BJ (cell line): ENCODE measurements around the gene EZR. TPM values are rescaled to one million over a fixed set of nuclear protein-coding genes. Genes with fewer than 3 reads are reported as not detected.

Experiments
- CTCF ChIA-PET: fragments of 350-600 bp; formaldehyde crosslinking; extraction: SDS; loops from one replicate; lab custom pipeline; 2021; ENCODE audit warnings: antibody characterized with exemption, inconsistent platforms; lab: Yijun Ruan, JAX
- POLR2A ChIA-PET: fragments of 300-600 bp; sonication (Branson Sonifier 250); formaldehyde crosslinking; extraction: SDS; loops from one replicate; lab custom pipeline; 2021; ENCODE audit warnings: antibody characterized with exemption; lab: Charles Lee
- DNase-seq: peaks from one replicate; pipeline ENCODE4 v3.0.0-alpha.2; 2011; ENCODE audit warnings: low read depth
- H3K27me3 ChIP-seq: 2 replicates; pipeline ENCODE4 v1.6.0; 2011; ENCODE audit warnings: low read length; ENCODE audit not compliant: control insufficient read depth, insufficient read depth
- H3K36me3 ChIP-seq: 2 replicates; pipeline ENCODE4 v1.5.1; 2011; ENCODE audit warnings: low read length; ENCODE audit not compliant: control insufficient read depth, insufficient read depth
- H3K4me3 ChIP-seq: 2 replicates; pipeline ENCODE4 v1.5.1; 2011; ENCODE audit warnings: low read depth, mild to moderate bottlenecking, control low read depth, low read length
- polyA plus RNA-seq: library from polyadenylated mRNA; depleted of rRNA; stranded (reverse); fragments of >200 nt; gene quantifications from 2 replicates; pipeline ENCODE4 v1.2.3, GENCODE V29; 2011
- TF ChIP-seq, protein P1 (sequence below): IDR thresholded peaks from 2 replicates; pipeline ENCODE4 v1.5.1; 2011; ENCODE audit warnings: low read depth, mild to moderate bottlenecking, control low read depth, inconsistent platforms, low read length, moderate library complexity; ENCODE audit not compliant: insufficient read depth

The EZR gene
- polyA plus RNA-seq, 1 experiment = 117 TPM

DNA sequence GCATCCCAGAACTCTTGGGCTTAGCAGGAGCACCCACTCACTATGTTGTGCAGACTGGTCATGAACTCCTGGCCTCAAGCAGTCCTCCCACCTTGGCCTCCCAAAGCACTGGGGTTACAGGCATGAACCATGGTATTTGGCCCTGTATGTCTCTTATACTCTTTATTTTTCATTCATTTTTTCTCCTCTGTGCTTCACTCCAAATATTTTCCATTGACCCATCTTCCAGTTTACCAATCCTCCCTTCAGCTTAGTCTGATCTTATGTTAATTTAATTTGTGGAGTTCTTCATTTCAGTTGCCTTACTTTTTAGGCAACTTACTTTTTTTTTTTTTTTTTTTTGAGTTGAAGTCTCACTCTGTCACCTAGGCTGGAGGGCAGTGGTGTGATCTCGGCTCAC lies 79.5 kb downstream of the EZR start:
- TF ChIP-seq, protein P1, sequence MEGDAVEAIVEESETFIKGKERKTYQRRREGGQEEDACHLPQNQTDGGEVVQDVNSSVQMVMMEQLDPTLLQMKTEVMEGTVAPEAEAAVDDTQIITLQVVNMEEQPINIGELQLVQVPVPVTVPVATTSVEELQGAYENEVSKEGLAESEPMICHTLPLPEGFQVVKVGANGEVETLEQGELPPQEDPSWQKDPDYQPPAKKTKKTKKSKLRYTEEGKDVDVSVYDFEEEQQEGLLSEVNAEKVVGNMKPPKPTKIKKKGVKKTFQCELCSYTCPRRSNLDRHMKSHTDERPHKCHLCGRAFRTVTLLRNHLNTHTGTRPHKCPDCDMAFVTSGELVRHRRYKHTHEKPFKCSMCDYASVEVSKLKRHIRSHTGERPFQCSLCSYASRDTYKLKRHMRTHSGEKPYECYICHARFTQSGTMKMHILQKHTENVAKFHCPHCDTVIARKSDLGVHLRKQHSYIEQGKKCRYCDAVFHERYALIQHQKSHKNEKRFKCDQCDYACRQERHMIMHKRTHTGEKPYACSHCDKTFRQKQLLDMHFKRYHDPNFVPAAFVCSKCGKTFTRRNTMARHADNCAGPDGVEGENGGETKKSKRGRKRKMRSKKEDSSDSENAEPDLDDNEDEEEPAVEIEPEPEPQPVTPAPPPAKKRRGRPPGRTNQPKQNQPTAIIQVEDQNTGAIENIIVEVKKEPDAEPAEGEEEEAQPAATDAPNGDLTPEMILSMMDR = no peak
- no peak for DNase-seq
- no peaks in the 10 kb centered on the region for H3K36me3 ChIP-seq
- ChIA-PET POLR2A (no interaction called here), CTCF (interaction anchor here (0.6 kb wide), 1 partner anchor 9 kb away, joined by 3 read pairs; no protein-coding TSS in a partner anchor)
- no peak overlapping the region for H3K4me3 ChIP-seq
- H3K27me3 ChIP-seq = no peaks in the 10 kb centered on the region

DNA sequence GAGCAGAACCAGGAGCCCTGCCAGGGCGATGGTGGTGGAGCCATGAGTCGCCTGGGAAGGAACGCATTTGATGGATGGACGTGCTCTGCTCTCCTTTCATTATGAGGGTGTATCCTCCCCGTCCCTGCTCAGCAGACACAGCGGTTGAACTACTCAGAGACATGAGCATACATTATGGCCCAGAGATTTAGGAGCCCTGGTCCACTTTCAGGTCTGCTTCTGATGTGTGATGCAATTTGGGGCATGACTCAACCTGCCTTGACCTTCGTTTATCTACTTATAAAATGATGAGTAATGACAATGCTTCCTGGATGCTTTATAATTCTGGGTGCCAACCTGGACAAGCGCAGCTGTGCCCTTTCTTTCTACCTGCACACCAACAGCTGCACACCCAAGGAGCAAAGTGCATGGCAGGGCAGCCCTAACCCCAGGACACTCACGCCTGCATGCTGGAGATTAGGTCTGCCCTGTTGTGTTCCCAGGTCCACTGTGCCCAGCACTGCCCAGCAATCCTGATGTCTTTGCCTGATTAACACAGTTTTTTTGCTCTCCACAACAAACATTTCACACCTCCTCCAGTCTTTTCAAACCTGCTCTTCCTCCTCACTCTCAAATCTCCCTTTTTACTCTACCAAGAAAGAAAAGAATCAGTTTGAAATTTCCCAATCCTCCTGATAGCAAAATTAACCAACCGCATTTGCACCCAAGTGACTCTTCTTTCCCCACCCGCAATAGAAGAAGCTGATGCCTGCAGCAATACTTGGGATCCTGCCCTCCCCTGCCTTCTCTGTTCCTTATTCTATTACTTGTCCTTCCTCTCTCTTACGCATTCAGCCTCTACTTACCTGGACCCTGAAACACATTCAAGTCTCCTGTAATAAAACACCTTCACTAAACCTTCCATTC lies 81.2 kb downstream of the EZR start:
- H3K4me3 ChIP-seq = no peak overlapping the region
- no peaks in the 10 kb centered on the region for H3K36me3 ChIP-seq
- TF ChIP-seq, protein P1 = no peak
- CTCF ChIA-PET = interaction anchor here (1.1 to 1.5 kb wide), 2 partner anchors 20 to 32 kb away, joined by 3 to 7 read pairs; no protein-coding TSS in a partner anchor
- no peaks in the 10 kb centered on the region for H3K27me3 ChIP-seq
- POLR2A ChIA-PET = no interaction called here
- DNase-seq = no peak

DNA sequence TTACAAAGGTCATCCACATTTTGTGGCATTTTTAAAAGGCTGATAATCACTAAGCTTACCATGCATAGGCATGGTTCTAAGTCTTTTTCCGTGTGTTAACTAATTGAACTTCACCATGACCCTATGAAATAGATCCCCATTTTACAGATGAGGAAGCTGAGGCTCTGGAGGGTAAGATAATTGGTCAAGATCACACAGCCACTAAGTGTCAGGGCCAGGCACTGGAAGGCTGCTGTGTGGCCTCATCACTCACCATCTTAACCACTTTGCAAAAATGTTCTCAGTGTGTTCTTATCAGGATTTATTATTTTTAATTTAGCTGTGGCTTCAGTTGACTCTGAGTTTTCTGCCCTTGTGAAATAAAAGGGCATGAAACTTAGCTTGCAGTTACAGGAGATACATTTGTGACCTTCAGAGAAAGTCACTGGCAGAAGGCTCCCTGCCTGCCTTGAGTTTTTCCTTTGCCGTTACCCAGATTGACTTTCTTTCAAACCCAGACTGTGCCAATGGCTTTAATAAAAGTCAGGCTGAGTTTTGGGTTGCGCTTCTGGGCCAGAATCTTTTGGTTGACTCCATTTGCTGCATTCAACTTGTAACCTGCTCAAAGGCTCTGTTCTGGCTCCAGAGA lies 82.0 kb downstream of the EZR start:
- POLR2A ChIA-PET = no interaction called here
- TF ChIP-seq, protein P1 = no peak
- CTCF ChIA-PET = no interaction called here
- Histone ChIP-seq H3K36me3 (no peaks in the 10 kb centered on the region), H3K27me3 (no peaks in the 10 kb centered on the region), H3K4me3 (no peak overlapping the region)
- no peak for DNase-seq

DNA sequence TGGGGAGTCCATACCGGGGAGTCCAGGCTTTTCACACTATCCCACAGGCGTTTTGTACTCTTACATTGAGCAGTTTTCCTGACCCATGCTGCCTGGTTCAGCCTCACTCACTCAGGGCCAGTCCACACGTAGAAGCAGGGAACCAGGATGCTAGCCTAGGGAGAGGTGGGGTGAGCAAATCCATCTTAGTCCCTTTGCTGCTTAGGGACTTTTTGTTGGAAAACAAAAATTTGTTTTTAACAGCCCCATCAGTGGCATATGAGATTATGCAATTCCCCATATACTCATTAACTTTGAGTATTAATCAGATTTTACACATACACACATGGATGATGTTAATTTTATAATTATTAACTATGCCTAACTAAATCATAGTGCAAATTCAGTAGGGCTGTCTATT lies 84.2 kb downstream of the EZR start:
- CTCF ChIA-PET = interaction anchor here (0.6 to 1.5 kb wide), 2 partner anchors 8 to 13 kb away, joined by 4 to 5 read pairs; no protein-coding TSS in a partner anchor
- H3K27me3 ChIP-seq = no peaks in the 10 kb centered on the region
- POLR2A ChIA-PET = no interaction called here

DNA sequence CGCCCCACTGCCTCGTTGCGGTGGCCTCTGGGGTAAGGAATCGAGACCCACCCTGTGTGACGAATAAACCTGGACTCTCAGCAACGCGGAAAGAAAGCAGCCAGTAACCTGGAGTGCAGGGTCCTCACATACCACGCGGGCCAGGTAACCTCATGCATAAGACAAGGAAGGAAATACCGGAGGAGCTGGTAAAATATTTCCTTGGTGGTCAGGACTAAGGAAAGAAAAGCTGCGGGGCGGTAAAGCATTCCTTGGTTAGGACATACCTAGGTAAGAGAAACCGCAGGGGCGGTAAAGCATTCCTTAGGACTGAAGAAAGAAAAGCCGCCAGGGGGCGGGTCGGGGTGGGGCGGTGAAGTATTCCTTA lies 88.6 kb downstream of the EZR start:
- ChIA-PET CTCF (interaction anchor here (0.6 to 1.1 kb wide), 2 partner anchors 9 to 13 kb away, joined by 3 read pairs; no protein-coding TSS in a partner anchor), POLR2A (no interaction called here)
- Histone ChIP-seq H3K27me3 (no peaks in the 10 kb centered on the region), H3K36me3 (no peaks in the 10 kb centered on the region), H3K4me3 (no peak overlapping the region)
- no peak for DNase-seq
- TF ChIP-seq, protein P1 = no peak

More for the DNA sequence above, 84.2 kb downstream of the EZR start:
- Histone ChIP-seq H3K4me3 (no peak overlapping the region), H3K36me3 (no peaks in the 10 kb centered on the region)
- DNase-seq = no peak
- TF ChIP-seq, protein P1 = no peak
